Measurements from ENCODE around the gene DDX23. TPM values are rescaled to one million over a fixed set of nuclear protein-coding genes. Genes with fewer than 3 reads are reported as not detected.
"Not testable (repeated sequence)": the region's sequence is repeated elsewhere in the genome, so short reads cannot be mapped to it uniquely, and the experiment has no call there.

The DDX23 gene
- total RNA-seq, 1 donor from 2014 or later = 60.2 TPM

GRCh38 chr12:48865281-48866051, 13.5 kb upstream of the DDX23 start, which contains the start of gene RND1:
Gene RND1, minus strand, starts transcription at chr12:48865870. Its CDS starts 103 bp downstream, at chr12:48865767.
- intact Hi-C loops (cut with DNase I) = no loop called here

GRCh38 chr12:48863291-48863690, 11.3 kb upstream of the DDX23 start:
- no peak for ATAC-seq
- DNase-seq (ENCODE audit: low spot score) = no peak
- intact Hi-C loops (cut with DNase I) = no loop called here

More at GRCh38 chr12:48865281-48866051, 13.5 kb upstream of the DDX23 start, which contains the start of gene RND1:
- ATAC-seq (peak; percentile 99), DNase-seq (ENCODE audit: low spot score) (peak; percentile 92)

- intact Hi-C loops (cut with DNase I) = no loop called here
- ATAC-seq (no peak), DNase-seq (ENCODE audit: low spot score) (no peak)
Observed at GRCh38 chr12:48862760-48863159, 10.8 kb upstream of the DDX23 start.

DNA sequence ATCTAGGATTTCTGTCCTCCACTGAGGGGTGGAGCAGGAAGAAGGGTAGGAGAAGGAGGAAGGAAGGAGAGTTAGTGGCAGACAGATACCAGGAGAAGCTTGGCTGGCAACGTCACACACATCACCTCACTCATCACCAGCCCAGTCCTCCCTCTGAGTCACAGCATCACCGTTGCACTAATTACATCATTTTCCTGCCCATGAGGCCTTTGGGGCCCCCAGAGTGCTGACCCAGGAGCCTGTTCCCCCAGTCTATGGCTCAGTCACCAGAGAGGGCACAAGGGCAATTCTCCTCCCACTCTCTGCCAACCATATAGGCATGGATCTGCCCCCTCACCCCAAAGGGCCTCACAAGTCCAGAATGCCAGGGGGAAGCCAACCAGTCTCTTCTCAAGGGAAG, 9.1 kb upstream of the DDX23 start:
- intact Hi-C loops (cut with DNase I) = no loop called here
- ATAC-seq (no peak), DNase-seq (ENCODE audit: low spot score) (no peak)

DNA sequence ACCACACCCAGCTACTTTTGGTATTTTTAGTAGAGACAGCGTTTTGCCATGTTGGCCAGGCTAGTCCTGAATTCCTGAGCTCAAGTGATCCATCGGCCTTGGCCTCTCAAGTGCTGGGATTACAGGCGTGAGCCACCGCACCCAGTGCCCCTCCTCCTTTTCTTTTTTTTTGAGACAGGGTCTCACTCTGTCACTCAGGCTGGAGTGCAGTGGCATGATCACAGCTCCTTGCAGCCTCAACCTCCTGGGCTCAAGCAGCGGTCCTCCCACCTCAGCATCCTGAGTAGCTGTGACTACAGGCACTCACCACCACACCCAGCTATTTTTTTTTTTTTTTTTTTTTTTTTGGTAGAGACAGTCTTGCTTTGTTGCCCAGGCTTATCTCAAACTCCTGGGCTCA, 8.3 kb upstream of the DDX23 start:
- intact Hi-C loops (cut with DNase I); ATAC-seq; DNase-seq (ENCODE audit: low spot score): not testable (repeated sequence)

- DNase-seq (ENCODE audit: low spot score) = no peak
- intact Hi-C loops (cut with DNase I) = loop anchor here (10.0 kb wide), 2 partner anchors 75 to 135 kb away; partner anchors contain the start of gene DDN
- ATAC-seq = no peak
Observed at GRCh38 chr12:48859607-48860006, 7.6 kb upstream of the DDX23 start.

DNA sequence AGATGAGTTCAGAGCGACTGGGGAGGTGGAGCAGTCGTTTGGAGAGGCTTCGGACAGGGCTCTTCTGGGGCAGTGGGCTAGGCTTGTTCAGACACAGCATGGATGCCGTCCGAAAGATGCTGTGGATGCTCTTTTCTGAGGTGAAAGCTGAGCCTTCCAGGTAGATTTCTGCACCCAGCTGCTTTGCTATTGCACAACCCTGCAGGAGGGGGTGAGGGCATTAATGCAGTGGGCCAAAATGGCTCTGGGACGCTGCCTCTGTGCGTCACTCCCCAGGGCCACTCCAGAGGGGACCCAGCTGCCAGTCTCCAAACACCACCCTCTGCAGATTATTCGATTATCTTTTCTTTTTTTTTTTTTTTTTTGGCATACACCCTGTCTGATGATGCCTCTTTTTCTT, 6.1 kb upstream of the DDX23 start:
- intact Hi-C loops (cut with DNase I) = loop anchor here (10.0 kb wide), 2 partner anchors 77 to 137 kb away; partner anchors contain the start of gene DDN
- ATAC-seq (no peak), DNase-seq (ENCODE audit: low spot score) (no peak)

DNA sequence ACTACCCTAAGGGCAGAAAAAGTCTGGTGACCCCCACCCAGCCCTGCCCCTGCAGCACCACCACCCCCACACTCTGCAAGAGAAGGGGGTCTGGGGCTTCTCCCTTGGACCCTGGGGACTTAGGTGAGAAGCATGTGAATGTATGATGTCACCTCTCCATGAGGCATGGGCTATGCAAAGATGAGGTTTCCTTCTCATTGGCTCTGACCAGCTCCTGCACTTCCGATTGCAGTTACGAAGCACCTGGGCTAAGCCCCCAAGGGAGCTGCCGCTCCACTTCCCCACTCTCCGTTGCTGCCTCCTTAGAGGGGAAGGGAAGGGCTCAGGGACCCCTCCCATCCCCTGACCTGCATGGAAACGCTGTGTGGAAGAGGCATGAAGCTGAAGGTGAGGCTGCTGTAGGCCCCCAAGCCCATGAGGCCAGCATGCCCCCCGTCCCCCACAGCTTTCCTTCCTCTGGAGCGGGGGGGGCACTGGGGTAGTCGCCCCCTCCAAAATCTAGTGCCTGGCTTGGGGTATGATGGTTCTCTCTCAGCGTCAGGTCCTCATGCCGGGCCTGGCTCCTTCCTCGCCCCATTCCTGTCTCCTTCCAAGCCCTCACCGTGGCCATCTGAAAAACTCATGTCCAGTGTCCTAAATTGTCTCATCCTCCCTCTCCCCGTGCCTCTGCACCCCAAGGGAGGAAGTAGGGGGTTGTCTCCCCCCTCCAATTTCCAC, 5.5 kb upstream of the DDX23 start:
- no peak for ATAC-seq
- no peak for DNase-seq (ENCODE audit: low spot score)
- intact Hi-C loops (cut with DNase I) = loop anchor here (10.0 kb wide), 2 partner anchors 77 to 137 kb away; partner anchors contain the start of gene DDN

- no peak for ATAC-seq
- no peak for DNase-seq (ENCODE audit: low spot score)
- intact Hi-C loops (cut with DNase I) = loop anchor here (10.0 kb wide), 2 partner anchors 78 to 138 kb away; partner anchors contain the start of gene DDN
Observed at GRCh38 chr12:48856379-48856778, 4.4 kb upstream of the DDX23 start.

- not testable (repeated sequence) for ATAC-seq; DNase-seq (ENCODE audit: low spot score)
- intact Hi-C loops (cut with DNase I) = loop anchor here (5.0 to 10.0 kb wide), 3 partner anchors 32 to 140 kb away; partner anchors contain the start of gene DDN
Observed at GRCh38 chr12:48854932-48855331, 3.0 kb upstream of the DDX23 start.

- no peak for ATAC-seq
- no peak for DNase-seq (ENCODE audit: low spot score)
- intact Hi-C loops (cut with DNase I) = loop anchor here (5.0 to 10.0 kb wide), 3 partner anchors 33 to 140 kb away; partner anchors contain the start of gene DDN
Observed at GRCh38 chr12:48854488-48854887, 2.5 kb upstream of the DDX23 start.

DNA sequence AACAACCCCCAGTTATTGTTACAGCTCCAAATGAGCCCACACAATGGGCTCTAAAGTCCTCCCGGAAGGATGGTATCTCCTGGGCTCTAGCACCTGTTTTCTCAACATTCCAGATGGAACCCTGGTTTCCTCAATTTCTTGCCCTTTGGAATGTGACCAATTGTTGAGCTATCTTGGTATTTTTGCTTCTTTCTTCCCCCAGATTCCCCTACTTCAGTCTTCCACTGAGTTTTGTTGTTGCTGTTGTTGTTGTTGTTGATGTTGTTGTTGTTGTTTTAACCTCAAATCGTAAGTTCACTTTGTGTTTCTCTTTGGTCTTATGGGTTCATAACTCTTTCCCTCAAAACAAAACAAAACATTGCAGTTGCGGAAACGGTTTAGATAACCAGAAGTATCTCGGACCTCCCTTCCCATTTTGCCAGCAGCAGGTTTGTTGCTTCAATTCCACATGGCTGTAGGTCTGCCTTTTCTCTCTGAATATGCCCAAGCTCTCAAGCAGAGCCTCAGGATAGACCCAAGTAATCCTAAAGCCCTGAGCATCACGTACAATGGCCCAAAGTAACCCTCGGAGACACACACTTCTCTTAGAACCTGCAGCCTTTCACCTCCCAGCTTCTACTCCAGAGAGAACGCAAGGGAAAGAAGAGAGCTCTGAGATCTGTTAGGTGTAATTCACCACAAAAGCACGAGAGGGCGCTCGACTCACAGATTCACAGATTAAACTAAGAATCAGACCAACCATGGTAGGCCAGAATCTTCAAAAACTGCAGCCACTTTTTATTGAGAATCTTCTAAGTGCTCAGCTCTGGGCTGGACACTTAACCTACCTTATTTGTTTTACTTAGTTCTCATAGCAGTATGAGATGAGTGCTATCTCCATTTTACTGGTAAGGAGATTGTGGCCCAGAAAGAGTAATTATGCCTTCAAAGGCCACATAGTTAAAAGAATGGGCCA, 1.0 kb upstream of the DDX23 start:
- intact Hi-C loops (cut with DNase I) = loop anchor here (5.0 to 10.0 kb wide), 3 partner anchors 34 to 142 kb away; partner anchors contain the start of gene DDN
- DNase-seq (ENCODE audit: low spot score) = peak; percentile 94
- peak; percentile 84 for ATAC-seq

GRCh38 chr12:48842021-48842420, 9.9 kb downstream of the DDX23 start:
- DNase-seq (ENCODE audit: low spot score); ATAC-seq; intact Hi-C loops (cut with DNase I): not testable (repeated sequence)

DNA sequence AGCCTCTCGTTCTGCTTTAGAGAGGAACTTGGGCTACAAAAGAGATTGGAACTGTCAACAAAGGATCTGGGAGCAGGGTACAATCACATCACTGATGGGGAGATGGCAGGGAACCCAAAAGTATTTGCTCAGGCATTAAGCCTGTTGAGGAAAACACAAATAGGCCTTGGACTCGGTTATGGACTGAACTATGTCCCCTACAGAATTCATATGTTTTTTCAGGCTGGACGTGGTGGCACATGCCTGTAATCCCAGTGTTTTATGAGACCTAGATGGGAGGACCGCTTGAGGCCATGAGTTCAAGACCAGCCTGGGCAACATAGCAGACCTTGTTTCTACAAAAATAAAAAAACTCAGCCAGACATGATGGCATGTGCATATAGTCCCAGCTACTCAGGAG, 13.9 kb downstream of the DDX23 start:
- no peak for DNase-seq (ENCODE audit: low spot score)
- intact Hi-C loops (cut with DNase I) = no loop called here
- no peak for ATAC-seq

- DNase-seq (ENCODE audit: low spot score) (no peak), ATAC-seq (no peak)
- intact Hi-C loops (cut with DNase I) = no loop called here
Observed at GRCh38 chr12:48832321-48833060, 19.5 kb downstream of the DDX23 start.

DNA sequence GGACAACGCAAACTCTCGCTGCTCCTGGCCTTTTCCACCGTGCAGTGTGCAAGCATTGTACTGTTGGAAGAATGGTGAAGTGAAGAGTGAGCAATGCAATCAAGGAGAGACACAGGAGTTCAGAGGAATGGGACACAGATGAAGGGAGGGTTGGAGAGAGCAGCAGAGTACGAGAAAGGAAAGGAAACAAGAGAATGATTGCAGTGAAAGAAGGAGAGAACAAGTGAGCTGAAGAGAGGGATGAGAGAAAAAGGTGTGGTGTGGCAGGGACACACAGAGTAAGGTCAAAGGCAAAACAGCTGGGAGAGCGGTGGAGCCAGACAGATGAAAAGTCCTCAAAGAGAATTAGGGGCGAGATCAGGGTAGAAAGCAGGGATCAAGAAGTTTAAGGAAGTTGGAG, 20.7 kb downstream of the DDX23 start:
- ATAC-seq = no peak
- no peak for DNase-seq (ENCODE audit: low spot score)
- intact Hi-C loops (cut with DNase I) = no loop called here

GRCh38 chr12:48828841-48829575, 23.0 kb downstream of the DDX23 start:
- ATAC-seq (no peak), DNase-seq (ENCODE audit: low spot score) (no peak)
- intact Hi-C loops (cut with DNase I) = no loop called here

Measured in sciatic nerve (tissue), 2 donors.